HCT116 (cell line): ENCODE measurements around the gene AEBP2.

ENCODE experiments used
- ELF1 ChIP-seq: IDR thresholded peaks from 2 replicates; pipeline ENCODE4 v1.6.1; 2012; ENCODE audit warnings: low read depth, borderline replicate concordance
- EZH2 ChIP-seq: fragments of 200-600 bp; sonication (generic); IDR thresholded peaks from 2 replicates; pipeline ENCODE4 v1.6.1; 2017; ENCODE audit warnings: antibody characterized with exemption, mixed run types
- MAX ChIP-seq: IDR thresholded peaks from 2 replicates; pipeline ENCODE4 v1.6.1; 2012
- POLR2A ChIP-seq: IDR thresholded peaks from 2 replicates; pipeline ENCODE4 v1.7.0; 2011; ENCODE audit warnings: borderline replicate concordance; ENCODE audit not compliant: insufficient read depth, insufficient read length; ENCODE audit errors: extremely low read depth
- POLR2AphosphoS5 ChIP-seq: IDR thresholded peaks from 2 replicates; pipeline ENCODE4 v1.6.1; 2011; ENCODE audit warnings: mild to moderate bottlenecking, low read depth, low read length, moderate library complexity
- RAD21 ChIP-seq: IDR thresholded peaks from 2 replicates; pipeline ENCODE4 v1.6.1; 2012; ENCODE audit warnings: low read depth, mild to moderate bottlenecking
- SRF ChIP-seq: IDR thresholded peaks from 2 replicates; pipeline ENCODE4 v1.6.1; 2012; ENCODE audit warnings: low read depth
- YY1 ChIP-seq: IDR thresholded peaks from 2 replicates; pipeline ENCODE4 v1.6.1; 2011; ENCODE audit warnings: low read length, low read depth, moderate library complexity, mild to moderate bottlenecking; ENCODE audit not compliant: insufficient replicate concordance; ENCODE audit errors: extremely low read depth
- TF ChIP-seq, protein P1 (sequence below), 3 experiments: fragments of 200-600 bp in 1 of 3; sonication (generic) in 1 of 3; IDR thresholded peaks in 2 of 3; conservative IDR thresholded peaks in 1 of 3; 2 replicates each; pipeline ENCODE4 v1.5.1; 2012 to 2017; ENCODE audit warnings: low read depth in 2 of 3, low read length in 2 of 3, antibody characterized with exemption in 1 of 3, borderline replicate concordance in 1 of 3, control low read depth in 1 of 3, mild to moderate bottlenecking in 1 of 3, mixed read lengths in 1 of 3, mixed run types in 1 of 3, moderate library complexity in 1 of 3; ENCODE audit not compliant: insufficient read depth in 1 of 3

DNA sequence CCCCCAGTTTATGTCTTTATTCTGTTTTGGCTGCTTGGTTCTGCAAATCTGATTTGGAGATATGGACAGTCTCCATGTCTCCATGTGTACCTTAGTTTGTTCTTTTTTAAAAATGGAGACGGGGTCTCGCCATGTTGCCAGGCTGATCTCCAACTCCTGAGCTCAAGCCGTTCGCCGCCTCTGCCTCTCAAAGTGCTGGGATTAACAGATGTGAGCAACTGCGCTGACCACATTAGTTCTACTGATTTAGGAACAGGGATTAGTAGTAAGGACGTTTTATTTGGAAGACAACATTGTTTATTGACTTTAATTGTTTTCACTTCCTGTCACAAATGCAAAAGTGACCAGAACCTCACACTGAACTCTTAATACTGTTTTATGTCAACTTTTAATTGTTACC lies 14.7 kb downstream of the AEBP2 start:
- TF ChIP-seq EZH2 (no peak), POLR2A (no peak), SRF (no peak), YY1 (no peak), RAD21 (no peak), POLR2AphosphoS5 (no peak), ELF1 (no peak), MAX (no peak)
- TF ChIP-seq, protein P1, sequence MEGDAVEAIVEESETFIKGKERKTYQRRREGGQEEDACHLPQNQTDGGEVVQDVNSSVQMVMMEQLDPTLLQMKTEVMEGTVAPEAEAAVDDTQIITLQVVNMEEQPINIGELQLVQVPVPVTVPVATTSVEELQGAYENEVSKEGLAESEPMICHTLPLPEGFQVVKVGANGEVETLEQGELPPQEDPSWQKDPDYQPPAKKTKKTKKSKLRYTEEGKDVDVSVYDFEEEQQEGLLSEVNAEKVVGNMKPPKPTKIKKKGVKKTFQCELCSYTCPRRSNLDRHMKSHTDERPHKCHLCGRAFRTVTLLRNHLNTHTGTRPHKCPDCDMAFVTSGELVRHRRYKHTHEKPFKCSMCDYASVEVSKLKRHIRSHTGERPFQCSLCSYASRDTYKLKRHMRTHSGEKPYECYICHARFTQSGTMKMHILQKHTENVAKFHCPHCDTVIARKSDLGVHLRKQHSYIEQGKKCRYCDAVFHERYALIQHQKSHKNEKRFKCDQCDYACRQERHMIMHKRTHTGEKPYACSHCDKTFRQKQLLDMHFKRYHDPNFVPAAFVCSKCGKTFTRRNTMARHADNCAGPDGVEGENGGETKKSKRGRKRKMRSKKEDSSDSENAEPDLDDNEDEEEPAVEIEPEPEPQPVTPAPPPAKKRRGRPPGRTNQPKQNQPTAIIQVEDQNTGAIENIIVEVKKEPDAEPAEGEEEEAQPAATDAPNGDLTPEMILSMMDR (IDR thresholded peaks at IDR 0.05 in 2 of 3, conservative IDR thresholded peaks at IDR 0.05 in 1 of 3; ENCODE audit: borderline replicate concordance in 1 of 3, insufficient read depth in 1 of 3, low read depth in 2 of 3, low read length in 2 of 3), result no peak
